Skeletal muscle tissue (tissue), 4 donors: ENCODE results near the gene IFTAP. TPM values are rescaled to one million over a fixed set of nuclear protein-coding genes. Genes with fewer than 3 reads are reported as not detected.

ENCODE experiments used
- H3K27ac ChIP-seq: one replicate; pipeline ENCODE4 v1.7.0; 2013; ENCODE audit warnings: mild to moderate bottlenecking, low read depth, low read length, inconsistent platforms
- H3K27me3 ChIP-seq, 3 donors: one replicate each; pipeline ENCODE4 v1.7.0; 2013; ENCODE audit warnings: low read length in 3 of 3; ENCODE audit not compliant: control insufficient read depth in 3 of 3, insufficient read depth in 3 of 3
- H3K36me3 ChIP-seq, 3 donors: one replicate each; pipeline ENCODE4 v1.7.0; 2013; ENCODE audit warnings: low read length in 3 of 3; ENCODE audit not compliant: control insufficient read depth in 3 of 3, insufficient read depth in 3 of 3
- H3K4me1 ChIP-seq, 3 donors: one replicate each; pipeline ENCODE4 v1.7.0; 2013; ENCODE audit warnings: low read length in 3 of 3, mild to moderate bottlenecking in 3 of 3; ENCODE audit not compliant: control insufficient read depth in 3 of 3, insufficient read depth in 3 of 3
- H3K4me3 ChIP-seq, 3 donors: one replicate each; pipeline ENCODE4 v1.7.0; 2013; ENCODE audit warnings: low read length in 3 of 3
- H3K9ac ChIP-seq, 3 donors: one replicate each; pipeline ENCODE4 v1.7.0; 2013; ENCODE audit warnings: low read length in 3 of 3, mild to moderate bottlenecking in 3 of 3, moderate library complexity in 2 of 3, low read depth in 1 of 3
- H3K9me3 ChIP-seq, 3 donors: one replicate each; pipeline ENCODE4 v1.7.0; 2013; ENCODE audit warnings: low read length in 3 of 3; ENCODE audit not compliant: control insufficient read depth in 3 of 3
- total RNA-seq: library from RNA; depleted of rRNA; stranded (reverse); fragments of >200 nt; gene quantifications from one replicate; pipeline ENCODE4 v1.2.3, GENCODE V29; 2014
- donor health status: Osteomylitis.

IFTAP gene
- total RNA-seq, 1 donor from 2014 or later = 37.1 TPM

DNA sequence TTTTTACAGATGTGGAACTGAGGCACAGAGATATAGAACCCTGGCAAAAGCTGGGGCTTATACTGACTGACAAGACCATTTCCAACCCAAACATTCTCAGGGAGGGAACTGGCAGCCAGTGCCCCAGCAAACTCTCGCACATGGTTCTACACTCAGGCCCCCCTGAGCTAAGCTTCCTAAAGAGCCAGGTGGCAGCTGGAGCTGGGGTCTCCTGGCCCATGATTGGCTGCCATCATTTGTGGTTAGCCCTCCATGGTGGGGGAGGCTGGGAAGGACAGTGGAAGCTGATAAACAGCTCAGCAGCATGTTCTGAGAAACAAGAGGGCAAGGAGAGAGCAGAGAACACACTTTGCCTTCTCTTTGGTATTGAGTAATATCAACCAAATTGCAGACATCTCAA is 26.6 kb upstream of the IFTAP start, which contains the start of gene RAG1:
Gene RAG1 (plus strand): TSS at position 314 of the 400 bp plus-strand sequence. CDS start 5,298 bp downstream, outside the sequence.
- Histone ChIP-seq H3K9me3 (no peaks in the 10 kb centered on the region), H3K9ac (no peak within 1 kb of the TSS), H3K4me3 (no peak within 1 kb of the TSS), H3K36me3 (no peaks in the 10 kb centered on the region), H3K27me3 (peaks cover 0 to 3% (median 2%) of the 10 kb centered on the region in 3 donors), H3K4me1 (peaks cover 0 to 4% (median 3%) of the 10 kb centered on the region in 3 donors), H3K27ac (no peak within 1 kb of the TSS)

DNA sequence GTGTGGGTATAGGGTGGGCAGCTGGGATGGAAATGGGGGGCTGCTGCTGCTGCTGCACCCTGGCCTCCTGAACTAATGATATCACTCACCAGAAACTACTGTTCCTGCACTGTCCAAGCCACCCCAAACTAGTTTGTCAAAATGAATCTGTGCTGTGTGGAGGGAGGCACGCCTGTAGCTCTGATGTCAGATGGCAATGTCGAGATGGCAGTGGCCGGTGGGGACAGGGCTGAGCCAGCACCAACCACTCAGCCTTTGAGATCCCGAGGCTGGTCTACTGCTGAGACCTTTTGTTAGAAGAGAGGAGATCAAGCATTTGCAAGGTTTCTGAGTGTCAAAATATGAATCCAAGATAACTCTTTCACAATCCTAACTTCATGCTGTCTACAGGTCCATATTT is 25.2 kb upstream of the IFTAP start:
- no peaks in the 10 kb centered on the region for H3K36me3 ChIP-seq
- no peak overlapping the region for H3K27ac ChIP-seq
- no peak overlapping the region for H3K4me3 ChIP-seq
- no peaks in the 10 kb centered on the region for H3K9me3 ChIP-seq
- no peak overlapping the region for H3K9ac ChIP-seq
- peaks cover 0 to 4% (median 3%) of the 10 kb centered on the region in 3 donors for H3K4me1 ChIP-seq
- H3K27me3 ChIP-seq = peaks cover 0 to 3% (median 2%) of the 10 kb centered on the region in 3 donors

DNA sequence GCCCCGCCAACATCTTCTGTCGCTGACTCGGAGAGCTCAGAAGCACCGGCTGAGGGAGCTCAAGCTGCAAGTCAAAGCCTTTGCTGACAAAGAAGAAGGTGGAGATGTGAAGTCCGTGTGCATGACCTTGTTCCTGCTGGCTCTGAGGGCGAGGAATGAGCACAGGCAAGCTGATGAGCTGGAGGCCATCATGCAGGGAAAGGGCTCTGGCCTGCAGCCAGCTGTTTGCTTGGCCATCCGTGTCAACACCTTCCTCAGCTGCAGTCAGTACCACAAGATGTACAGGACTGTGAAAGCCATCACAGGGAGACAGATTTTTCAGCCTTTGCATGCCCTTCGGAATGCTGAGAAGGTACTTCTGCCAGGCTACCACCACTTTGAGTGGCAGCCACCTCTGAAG is 19.8 kb upstream of the IFTAP start:
- no peaks in the 10 kb centered on the region for H3K4me1 ChIP-seq
- H3K9ac ChIP-seq = no peak overlapping the region
- no peak overlapping the region for H3K4me3 ChIP-seq
- H3K9me3 ChIP-seq = no peaks in the 10 kb centered on the region
- H3K36me3 ChIP-seq = no peaks in the 10 kb centered on the region
- H3K27me3 ChIP-seq = peaks cover 0 to 2% (median 0%) of the 10 kb centered on the region in 3 donors
- no peak overlapping the region for H3K27ac ChIP-seq

DNA sequence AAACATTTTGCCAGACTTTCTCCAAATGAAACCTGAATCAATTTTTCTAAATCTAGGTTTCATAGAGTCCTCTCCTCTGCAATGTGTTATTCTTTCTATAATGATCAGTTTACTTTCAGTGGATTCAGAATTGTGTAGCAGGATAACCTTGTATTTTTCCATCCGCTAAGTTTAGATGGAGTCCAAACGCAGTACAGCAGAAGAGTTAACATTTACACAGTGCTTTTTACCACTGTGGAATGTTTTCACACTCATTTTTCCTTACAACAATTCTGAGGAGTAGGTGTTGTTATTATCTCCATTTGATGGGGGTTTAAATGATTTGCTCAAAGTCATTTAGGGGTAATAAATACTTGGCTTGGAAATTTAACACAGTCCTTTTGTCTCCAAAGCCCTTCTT is 16.9 kb upstream of the IFTAP start:
- Histone ChIP-seq H3K36me3 (no peaks in the 10 kb centered on the region), H3K9me3 (no peaks in the 10 kb centered on the region), H3K27me3 (no peaks in the 10 kb centered on the region), H3K9ac (no peak overlapping the region), H3K4me3 (no peak overlapping the region), H3K27ac (no peak overlapping the region), H3K4me1 (no peaks in the 10 kb centered on the region)

DNA sequence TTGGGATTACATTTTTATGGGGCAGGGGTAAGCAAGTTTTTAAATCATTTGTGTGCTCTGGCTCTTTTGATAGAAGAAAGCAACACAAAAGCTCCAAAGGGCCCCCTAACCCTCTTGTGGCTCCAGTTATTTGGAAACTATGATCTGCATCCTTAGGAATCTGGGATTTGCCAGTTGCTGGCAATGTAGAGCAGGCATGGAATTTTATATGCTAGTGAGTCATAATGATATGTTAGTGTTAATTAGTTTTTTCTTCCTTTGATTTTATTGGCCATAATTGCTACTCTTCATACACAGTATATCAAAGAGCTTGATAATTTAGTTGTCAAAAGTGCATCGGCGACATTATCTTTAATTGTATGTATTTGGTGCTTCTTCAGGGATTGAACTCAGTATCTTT is 16.4 kb upstream of the IFTAP start:
- no peaks in the 10 kb centered on the region for H3K36me3 ChIP-seq
- H3K27ac ChIP-seq = no peak overlapping the region
- H3K9ac ChIP-seq = no peak overlapping the region
- H3K9me3 ChIP-seq = no peaks in the 10 kb centered on the region
- no peaks in the 10 kb centered on the region for H3K4me1 ChIP-seq
- no peak overlapping the region for H3K4me3 ChIP-seq
- H3K27me3 ChIP-seq = no peaks in the 10 kb centered on the region

DNA sequence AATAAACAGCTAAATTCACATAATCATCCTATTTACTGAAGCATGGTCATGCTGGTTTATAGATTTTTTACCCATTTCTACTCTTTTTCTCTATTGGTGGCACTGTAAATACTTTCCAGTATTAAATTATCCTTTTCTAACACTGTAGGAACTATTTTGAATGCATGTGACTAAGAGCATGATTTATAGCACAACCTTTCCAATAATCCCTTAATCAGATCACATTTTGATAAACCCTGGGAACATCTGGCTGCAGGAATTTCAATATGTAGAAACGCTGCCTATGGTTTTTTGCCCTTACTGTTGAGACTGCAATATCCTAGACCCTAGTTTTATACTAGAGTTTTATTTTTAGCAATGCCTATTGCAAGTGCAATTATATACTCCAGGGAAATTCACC is 15.8 kb upstream of the IFTAP start:
- Histone ChIP-seq H3K27ac (no peak overlapping the region), H3K27me3 (no peaks in the 10 kb centered on the region), H3K9me3 (no peaks in the 10 kb centered on the region), H3K9ac (no peak overlapping the region), H3K4me3 (no peak overlapping the region), H3K36me3 (no peaks in the 10 kb centered on the region), H3K4me1 (no peaks in the 10 kb centered on the region)

DNA sequence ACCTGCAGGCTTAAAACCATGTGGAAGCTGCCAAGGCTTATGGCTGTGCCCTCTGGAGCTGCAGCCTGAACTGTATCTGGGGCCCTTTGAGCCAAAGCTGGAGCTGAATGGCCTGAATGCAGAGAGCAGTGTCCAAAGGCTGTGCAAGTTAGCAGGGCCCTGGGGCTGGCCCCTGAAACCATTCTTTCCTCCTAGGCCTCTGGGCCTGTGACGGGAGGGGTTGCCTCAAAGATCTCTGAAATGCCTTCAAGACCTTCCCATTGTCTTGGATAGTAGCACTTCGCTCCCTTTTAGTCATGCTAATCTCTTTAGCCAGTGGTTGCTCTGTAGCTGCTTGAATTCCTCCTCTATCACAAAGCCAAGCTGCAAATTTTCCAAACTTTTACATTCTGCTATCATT is 12.8 kb upstream of the IFTAP start:
- H3K4me1 ChIP-seq = no peaks in the 10 kb centered on the region
- no peaks in the 10 kb centered on the region for H3K9me3 ChIP-seq
- H3K27ac ChIP-seq = no peak overlapping the region
- H3K9ac ChIP-seq = no peak overlapping the region
- H3K36me3 ChIP-seq = no peaks in the 10 kb centered on the region
- H3K4me3 ChIP-seq = no peak overlapping the region
- H3K27me3 ChIP-seq = no peaks in the 10 kb centered on the region

DNA sequence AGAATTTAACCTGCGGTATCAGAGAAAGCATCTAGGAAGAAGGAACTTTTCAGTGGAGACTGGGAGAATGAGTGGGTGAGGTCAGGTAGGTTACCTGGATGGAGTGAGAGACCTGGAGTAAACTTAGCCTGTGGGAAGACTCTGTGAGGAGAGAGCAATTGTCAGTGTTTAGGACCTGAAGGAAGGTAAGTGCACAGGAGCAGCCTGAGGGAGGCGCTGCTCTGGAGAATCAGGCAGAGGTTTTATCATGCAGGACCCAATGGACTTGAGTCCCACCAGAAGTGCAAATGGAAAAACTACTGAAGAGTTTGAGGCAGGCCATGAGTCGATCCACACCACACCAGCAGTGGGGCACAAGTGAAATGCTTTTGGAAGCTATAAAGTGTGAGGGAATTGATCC is 10.6 kb upstream of the IFTAP start:
- no peaks in the 10 kb centered on the region for H3K36me3 ChIP-seq
- H3K27me3 ChIP-seq = peaks cover 1 to 6% (median 2%) of the 10 kb centered on the region in 3 donors
- no peaks in the 10 kb centered on the region for H3K4me1 ChIP-seq
- no peak overlapping the region for H3K4me3 ChIP-seq
- no peak overlapping the region for H3K27ac ChIP-seq
- H3K9ac ChIP-seq = no peak overlapping the region
- H3K9me3 ChIP-seq = no peaks in the 10 kb centered on the region

DNA sequence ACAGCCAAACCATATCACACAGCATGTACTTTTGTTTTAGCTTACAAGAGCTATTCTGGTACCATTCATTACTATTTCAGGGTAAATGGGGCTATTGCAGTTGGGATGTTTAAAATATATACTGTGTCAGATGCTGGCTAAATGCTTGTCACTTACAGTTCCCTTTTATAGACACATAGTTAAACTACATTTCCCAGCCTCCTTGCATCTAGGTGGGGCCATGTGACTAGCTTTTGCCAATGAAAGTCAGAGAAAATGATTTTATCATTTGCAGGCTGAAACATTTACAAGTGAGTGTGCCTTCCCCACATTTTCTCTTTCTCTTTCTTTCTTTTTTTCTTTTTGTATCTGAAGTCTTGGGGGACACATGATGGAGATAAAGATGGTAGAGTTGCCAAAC is 7.8 kb upstream of the IFTAP start:
- no peaks in the 10 kb centered on the region for H3K36me3 ChIP-seq
- no peaks in the 10 kb centered on the region for H3K4me1 ChIP-seq
- H3K9me3 ChIP-seq = no peaks in the 10 kb centered on the region
- no peak overlapping the region for H3K27ac ChIP-seq
- H3K9ac ChIP-seq = no peak overlapping the region
- no peak overlapping the region for H3K4me3 ChIP-seq
- H3K27me3 ChIP-seq = peaks cover 2 to 11% (median 6%) of the 10 kb centered on the region in 3 donors

DNA sequence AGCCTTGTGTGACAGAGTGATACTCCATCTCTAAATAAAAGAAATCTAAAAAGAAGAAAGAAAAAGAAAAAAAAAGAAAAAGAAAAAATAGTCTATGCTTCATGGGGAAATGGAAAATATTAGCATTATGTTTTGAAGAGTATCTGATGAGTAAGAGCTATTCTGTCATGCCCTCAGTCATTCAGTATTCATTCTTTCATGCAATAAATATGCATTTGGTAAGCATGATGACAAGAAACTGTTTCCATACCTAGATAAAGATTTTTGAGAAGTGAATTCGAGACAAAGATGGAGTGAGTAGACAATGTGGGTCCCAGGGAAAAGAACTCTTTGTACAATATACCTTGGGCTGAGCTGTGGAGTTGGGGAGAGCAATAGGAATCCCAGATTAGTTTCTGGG is 6.2 kb upstream of the IFTAP start:
- H3K9me3 ChIP-seq = no peaks in the 10 kb centered on the region

DNA sequence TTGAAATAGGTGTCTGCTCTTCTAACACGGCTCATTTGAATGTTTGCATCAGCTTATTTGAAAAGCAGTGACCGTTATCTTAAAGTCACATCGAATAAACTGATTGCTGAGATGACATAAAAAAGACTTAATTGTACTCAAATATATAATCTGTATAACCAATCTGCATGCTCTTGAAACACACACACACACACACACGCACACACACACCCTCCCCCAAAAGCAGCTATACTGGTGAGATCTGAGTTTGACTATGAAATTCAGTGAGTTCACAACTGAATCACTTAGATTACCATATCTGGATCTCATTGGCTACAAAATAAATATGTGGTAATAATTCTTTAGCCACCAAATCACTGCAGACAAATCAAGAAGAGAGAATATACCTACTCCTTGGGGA is 3.8 kb upstream of the IFTAP start:
- H3K4me1 ChIP-seq = peaks cover 4 to 8% (median 7%) of the 10 kb centered on the region in 3 donors
- no peak overlapping the region for H3K9ac ChIP-seq
- peaks cover 2 to 19% (median 6%) of the 10 kb centered on the region in 3 donors for H3K27me3 ChIP-seq
- H3K4me3 ChIP-seq = no peak overlapping the region
- H3K36me3 ChIP-seq = no peaks in the 10 kb centered on the region
- no peaks in the 10 kb centered on the region for H3K9me3 ChIP-seq
- H3K27ac ChIP-seq = no peak overlapping the region

More for the DNA sequence above, 6.2 kb upstream of the IFTAP start:
- Histone ChIP-seq H3K27ac (no peak overlapping the region), H3K27me3 (peaks cover 2 to 17% (median 6%) of the 10 kb centered on the region in 3 donors), H3K36me3 (no peaks in the 10 kb centered on the region), H3K4me1 (no peaks in the 10 kb centered on the region), H3K4me3 (no peak overlapping the region), H3K9ac (no peak overlapping the region)
